ENCODE data around the gene NFIB.

Gene NFIB

GRCh38 chr9:14141699-14142098, 172.2 kb downstream of the NFIB start:
- no peak for FAIRE-seq

GRCh38 chr9:14140096-14140697, 173.7 kb downstream of the NFIB start:
- FAIRE-seq, result no peak

DNA sequence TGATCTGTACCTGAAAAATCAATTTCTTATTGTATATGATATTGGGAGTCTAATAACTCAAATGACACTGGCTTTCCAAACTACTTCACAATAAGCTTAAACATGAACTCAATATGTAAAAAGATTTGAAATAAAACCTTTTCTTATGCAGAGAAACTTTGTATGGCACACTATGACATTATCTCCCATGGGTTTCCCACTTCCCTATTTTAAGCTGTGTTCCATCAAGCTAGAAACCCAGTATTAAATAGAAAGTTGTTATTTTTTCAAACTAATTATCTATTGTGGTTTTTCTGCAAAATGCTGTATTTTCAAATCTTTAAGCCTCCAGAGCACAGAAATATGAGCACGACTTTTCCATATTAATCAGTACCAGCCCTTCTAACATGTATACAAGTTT, 174.7 kb downstream of the NFIB start:
- no peak for FAIRE-seq

- no peak for FAIRE-seq
Observed at GRCh38 chr9:14136646-14137370, 177.1 kb downstream of the NFIB start.

GRCh38 chr9:14136047-14136635, 177.8 kb downstream of the NFIB start:
- no peak for FAIRE-seq

DNA sequence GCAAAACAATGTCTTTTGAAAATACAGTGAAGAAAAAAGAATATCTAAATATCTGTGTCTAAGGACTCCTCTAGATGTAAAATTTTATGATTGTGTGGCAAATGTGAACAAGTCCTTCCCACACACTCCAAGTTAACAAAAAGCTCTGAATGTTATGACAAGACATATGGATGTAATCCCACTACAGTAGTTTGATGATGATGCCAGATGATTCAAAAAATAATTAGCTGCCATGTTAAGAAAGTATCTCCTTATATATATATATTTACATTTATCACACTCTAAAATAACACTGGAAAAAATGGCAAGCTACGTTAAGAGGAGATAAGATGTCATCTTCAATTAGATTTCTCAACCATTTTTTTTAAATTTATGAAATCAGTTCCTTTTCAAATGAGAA, 178.5 kb downstream of the NFIB start:
- FAIRE-seq, result no peak

GRCh38 chr9:14133394-14133793, 180.5 kb downstream of the NFIB start:
- no peak for FAIRE-seq

GRCh38 chr9:14132775-14133174, 181.2 kb downstream of the NFIB start:
- FAIRE-seq, result no peak

DNA sequence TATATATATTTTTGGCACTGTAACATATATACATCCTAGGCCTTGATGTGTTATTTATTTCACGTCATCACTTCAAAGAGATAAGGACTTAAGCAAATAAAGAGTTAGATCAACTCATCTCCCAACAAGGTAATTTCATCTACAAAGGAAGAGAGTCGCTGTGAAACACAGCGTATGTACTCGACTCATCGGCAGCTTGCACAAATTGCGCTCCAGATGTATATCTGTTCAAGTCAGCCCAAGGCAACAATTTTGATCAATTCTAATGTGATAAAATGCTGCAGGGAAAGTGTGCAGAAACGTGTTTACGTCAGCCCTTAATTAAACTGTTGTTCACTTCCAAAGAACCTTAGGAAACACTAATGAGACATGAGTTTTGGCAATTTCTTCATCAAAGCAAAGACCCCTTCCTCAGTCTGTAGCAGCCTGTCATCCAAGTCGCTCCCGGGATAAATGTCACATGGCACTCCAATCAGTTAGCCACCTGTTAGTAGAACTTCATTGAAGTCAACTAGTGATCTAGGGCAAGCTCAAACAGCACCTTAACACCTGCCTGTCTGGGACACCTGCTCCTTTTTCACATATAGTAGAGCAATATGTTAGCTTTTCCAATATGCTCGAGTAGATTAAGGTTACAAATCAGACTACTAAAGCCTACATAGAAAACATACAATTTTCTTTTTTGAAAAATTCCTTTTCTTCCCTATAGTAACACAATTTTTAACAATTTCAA, 182.4 kb downstream of the NFIB start:
- no peak for FAIRE-seq

DNA sequence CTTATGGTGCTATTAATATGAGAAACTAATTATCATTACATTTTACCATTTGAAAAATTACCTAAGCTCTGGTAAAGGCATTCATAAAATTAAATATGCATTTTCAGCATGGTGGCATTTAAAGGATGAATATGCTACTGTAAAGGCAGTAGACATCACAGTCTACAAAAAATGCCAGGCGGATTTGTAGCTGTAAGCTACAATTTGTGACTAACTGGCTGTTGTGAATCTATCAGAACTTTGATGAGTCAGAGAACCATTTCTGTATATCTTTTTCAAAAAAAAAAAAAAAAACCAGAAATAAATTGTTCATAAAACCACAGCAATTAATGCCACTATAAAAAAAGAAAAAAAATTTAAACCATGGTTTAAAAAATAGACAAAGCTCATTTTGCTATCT, 186.3 kb downstream of the NFIB start:
- FAIRE-seq, result no peak

- no peak for FAIRE-seq
Observed at GRCh38 chr9:14119694-14120514, 194.0 kb downstream of the NFIB start.

GRCh38 chr9:14112226-14112625, 201.7 kb downstream of the NFIB start:
- FAIRE-seq, result no peak

- FAIRE-seq, result no peak
Observed at GRCh38 chr9:14111696-14112095, 202.2 kb downstream of the NFIB start.

GRCh38 chr9:14107977-14108376, 206.0 kb downstream of the NFIB start:
- no peak for FAIRE-seq

DNA sequence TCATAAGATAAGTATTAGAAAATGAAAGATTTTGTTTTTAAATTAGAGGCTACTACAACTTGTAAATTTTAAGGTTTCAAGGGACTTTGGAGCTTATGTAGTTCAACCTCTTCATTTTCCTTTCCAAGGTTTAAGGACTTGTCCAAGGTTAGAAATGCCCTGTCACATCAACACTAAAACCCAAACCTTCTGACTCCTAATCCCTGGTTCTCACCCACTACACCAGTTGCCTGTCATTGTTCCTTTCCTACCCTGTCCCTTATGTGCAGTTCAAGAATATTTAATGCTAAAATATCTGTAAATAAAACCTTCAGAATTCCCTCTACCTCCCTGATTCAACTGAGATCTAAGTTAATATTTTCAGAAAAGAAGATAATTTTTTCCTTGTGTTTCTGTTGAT, 206.4 kb downstream of the NFIB start:
- no peak for FAIRE-seq

DNA sequence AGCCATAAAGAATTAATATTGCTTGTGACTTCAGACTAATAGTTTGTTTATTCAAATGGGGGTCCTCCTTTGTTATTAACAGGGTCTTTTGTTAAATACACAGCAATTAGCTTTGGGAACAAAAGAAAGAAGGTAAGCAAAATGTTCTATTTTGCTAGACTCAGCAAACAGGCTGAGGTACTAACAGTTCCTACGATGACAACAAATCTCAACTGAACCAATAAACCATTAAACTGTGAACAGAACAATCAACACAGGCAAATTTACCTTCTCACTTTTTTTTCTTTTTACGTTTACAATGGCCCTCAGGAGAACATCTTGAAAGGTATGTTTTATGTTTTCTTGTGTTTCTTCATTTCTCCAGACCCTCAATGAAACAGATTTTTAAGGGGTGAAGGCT, 207.2 kb downstream of the NFIB start:
- FAIRE-seq, result no peak

- FAIRE-seq, result no peak
Observed at GRCh38 chr9:14104496-14104895, 209.4 kb downstream of the NFIB start.

DNA sequence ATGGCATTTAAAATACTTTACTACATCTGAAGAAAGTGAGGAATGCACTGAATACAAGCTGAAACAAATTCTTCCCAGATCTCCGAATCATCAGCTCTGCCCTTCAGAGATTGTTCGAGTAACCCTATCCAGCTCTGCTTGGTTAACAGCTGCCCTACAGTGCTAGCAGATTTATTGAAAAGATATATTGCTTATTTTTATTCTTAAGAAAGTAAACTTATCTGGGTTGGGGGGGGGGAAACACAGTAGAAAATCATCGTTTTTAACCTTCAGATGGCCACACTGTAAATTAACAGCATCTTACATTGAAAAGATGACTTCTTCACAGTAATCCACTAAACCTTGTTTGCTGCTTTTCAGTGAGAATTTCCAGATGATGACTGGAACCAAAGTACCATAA, 210.8 kb downstream of the NFIB start:
- no peak for FAIRE-seq

DNA sequence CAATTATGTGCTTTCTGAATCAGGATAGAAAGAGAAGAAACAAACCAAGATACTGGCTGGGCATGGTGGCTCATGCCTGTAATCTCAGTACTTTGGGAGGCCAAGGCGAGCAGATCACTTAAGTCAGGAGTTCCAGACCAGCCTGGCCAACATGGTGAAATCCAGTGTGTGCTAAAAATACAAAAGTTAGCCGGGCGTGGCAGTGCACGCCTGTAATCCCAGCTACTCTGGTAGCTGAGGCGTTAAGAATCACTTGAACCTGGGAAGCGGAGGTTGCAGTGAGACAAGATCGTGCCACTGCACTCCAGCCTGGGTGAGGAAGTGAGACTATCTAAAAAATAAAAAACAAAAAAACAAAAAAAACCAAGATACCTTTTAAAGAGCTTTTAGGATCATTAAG, 214.2 kb downstream of the NFIB start:
- no peak for FAIRE-seq

DNA sequence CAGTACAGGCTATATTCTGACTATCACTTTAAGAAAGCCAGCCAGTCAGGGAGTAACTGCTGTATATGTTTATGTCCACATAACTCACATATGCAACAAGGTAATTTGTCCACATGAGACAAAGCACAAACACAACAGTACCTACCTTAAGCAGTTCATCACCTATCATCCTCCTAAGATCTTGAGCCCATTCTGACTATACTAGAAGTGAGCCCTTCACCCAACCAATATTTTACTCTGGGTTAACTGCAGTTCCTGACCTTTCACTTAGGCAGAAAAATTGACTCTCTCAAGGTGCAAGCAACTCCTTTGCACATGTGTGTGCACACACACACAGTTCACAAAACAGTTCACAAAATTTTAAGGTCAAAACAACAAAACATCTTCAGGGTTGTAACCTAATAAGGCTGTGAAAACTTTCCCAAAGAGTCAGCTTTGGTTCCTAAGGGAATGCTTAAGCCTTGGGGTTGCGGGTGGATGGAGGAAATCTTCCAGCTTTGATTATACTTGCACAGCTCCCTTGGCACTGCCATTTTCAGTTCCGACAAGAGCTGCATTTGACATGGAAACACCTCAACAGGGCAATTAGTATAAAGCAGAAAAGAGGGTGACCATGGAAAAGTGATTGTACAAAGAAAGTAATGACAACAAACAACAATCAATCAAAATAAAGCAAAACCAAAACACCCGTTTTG, 215.3 kb downstream of the NFIB start:
- no peak for FAIRE-seq

- no peak for FAIRE-seq
Observed at GRCh38 chr9:14097666-14098415, 216.1 kb downstream of the NFIB start.

DNA sequence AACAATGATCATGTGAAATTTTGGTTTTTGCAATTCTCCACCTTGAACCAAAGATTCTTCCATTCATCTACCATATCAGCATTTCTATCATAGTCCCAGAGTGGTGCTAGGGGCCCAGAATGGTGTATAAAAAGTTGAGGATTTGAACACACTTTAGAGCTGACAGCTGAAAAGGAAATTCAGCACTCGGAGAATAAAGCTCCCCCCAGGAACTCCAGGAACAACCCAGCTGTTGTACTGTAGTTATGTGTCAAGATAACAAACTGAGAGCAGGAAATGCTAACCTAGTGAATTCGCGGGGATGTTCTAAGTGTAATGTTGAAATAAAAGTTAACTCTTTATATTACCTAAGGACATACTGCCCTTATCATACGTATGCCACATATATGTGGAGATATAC, 216.7 kb downstream of the NFIB start:
- FAIRE-seq, result no peak

All from G401.6 (cell line).